ENCODE results near the gene CFAP45. TPM values are rescaled to one million over a fixed set of nuclear protein-coding genes. Genes with fewer than 3 reads are reported as not detected.
A peak's percentile ranks its signal among the peaks of the same experiment; 100 is the strongest.

Gene CFAP45
- total and polyA plus RNA-seq, 2 of the 8 experiments (the other 6 are each of a cell fraction or from before 2014, with no cell fraction given), result 0.05 TPM; not detected in 1

GRCh38 chr1:159851407-159851806 lies 48.6 kb downstream of the CFAP45 start:
- no peak overlapping the region for H2AFZ ChIP-seq (ENCODE audit: low read length)
- DNase-seq (ENCODE audit: low read depth in 1 of 2, low spot score in 2 of 2), result no peak
- H3K9ac ChIP-seq (replicated peaks in 1 of 4; ENCODE audit: extremely low read depth in 1 of 4, low read depth in 3 of 4, low read length in 3 of 4), result no peak overlapping the region
- H2BK5ac ChIP-seq (ENCODE audit: low read depth, low read length), result no peak overlapping the region
- no peak overlapping the region for H3K23ac ChIP-seq (ENCODE audit: insufficient read length)
- H3K4me1 ChIP-seq (replicated peaks in 1 of 4; ENCODE audit: control insufficient read depth in 3 of 4, insufficient read depth in 4 of 4, low read length in 3 of 4), result no peaks in the 10 kb centered on the region
- H3K79me1 ChIP-seq (ENCODE audit: low read depth, low read length), result no peaks in the 10 kb centered on the region
- no peak overlapping the region for H2BK12ac ChIP-seq (ENCODE audit: low read depth, low read length)
- H3K14ac ChIP-seq (ENCODE audit: insufficient read length), result no peak overlapping the region
- H3K9me3 ChIP-seq (ENCODE audit: insufficient read depth in 2 of 2, low read depth in 1 of 2, low read length in 1 of 2), result no peaks in the 10 kb centered on the region; a peak in 1 of 4 replicates
- H2BK20ac ChIP-seq (ENCODE audit: low read length), result no peak overlapping the region
- POLR2A ChIA-PET (ENCODE audit: partially characterized antibody), result interaction anchor here (1.3 kb wide), 1 partner anchor 20 kb away, joined by 3 read pairs; no protein-coding TSS in a partner anchor
- WGBS, 2 experiments (ENCODE audit: extremely low coverage in 1 of 2, insufficient coverage in 1 of 2, insufficient read length in 1 of 2, insufficient replicate concordance in 2 of 2, low coverage in 1 of 2, low lambda C conversion rate in 2 of 2, missing lambda C conversion rate in 1 of 2), result 75% methylated on average over 1 of the region's 1 CpG; no CpG with 5 or more reads in 1 of the 2 experiments
- no peak overlapping the region for H2BK15ac ChIP-seq (ENCODE audit: low read length)
- no peak overlapping the region for H3K4ac ChIP-seq (replicated peaks; ENCODE audit: insufficient read length, low read depth, low read length)
- peaks cover 0 to 2% of the 10 kb centered on the region in 2 experiments for H4K20me1 ChIP-seq (replicated peaks in 1 of 2; ENCODE audit: control insufficient read depth in 1 of 2, insufficient read depth in 2 of 2, low read length in 2 of 2)
- H3K18ac ChIP-seq (ENCODE audit: extremely low read depth, low read length), result no peak overlapping the region
- no peak overlapping the region for H4K91ac ChIP-seq (replicated peaks; ENCODE audit: insufficient read length, low read length)
- H3K79me2 ChIP-seq (ENCODE audit: control insufficient read depth in 1 of 2, insufficient read depth in 2 of 2, low read length in 2 of 2), result no peaks in the 10 kb centered on the region
- H3K36me3 ChIP-seq (ENCODE audit: control insufficient read depth in 2 of 4, insufficient read depth in 4 of 4, low read length in 3 of 4), result no peaks in the 10 kb centered on the region
- H2BK120ac ChIP-seq (replicated peaks; ENCODE audit: low read depth, low read length), result no peak overlapping the region
- peaks cover 10% of the 10 kb centered on the region; the same call in 1 of the 2 replicates for H3K23me2 ChIP-seq (ENCODE audit: low read depth, low read length)
- H4K8ac ChIP-seq (ENCODE audit: extremely low read depth, insufficient read depth, low read length), result no peak overlapping the region
- FAIRE-seq, result no peak
- no peak overlapping the region for H3K56ac ChIP-seq (replicated peaks; ENCODE audit: insufficient read length, low read depth, low read length)
- H3K4me2 ChIP-seq (ENCODE audit: insufficient read depth in 1 of 2, low read depth in 2 of 2, low read length in 2 of 2), result no peak overlapping the region
- H2AK5ac ChIP-seq (ENCODE audit: low read depth, low read length), result no peak overlapping the region
- no peak overlapping the region for H4K5ac ChIP-seq (ENCODE audit: insufficient read length, low read depth, low read length)
- CTCF ChIA-PET (ENCODE audit: partially characterized antibody), result interaction anchor here (0.7 to 8.4 kb wide), 23 partner anchors 10 to 180 kb away, joined by 3 to 107 read pairs (median 4); partner anchors contain the start of genes FCRL6, PIGM, SLAMF8 and VSIG8
- no peak overlapping the region for H3K27ac ChIP-seq (ENCODE audit: low read depth, low read length)
- no peak for TF ChIP-seq SP4 (IDR thresholded peaks at IDR 0.05; ENCODE audit: low read length)
- TF ChIP-seq, protein P1, sequence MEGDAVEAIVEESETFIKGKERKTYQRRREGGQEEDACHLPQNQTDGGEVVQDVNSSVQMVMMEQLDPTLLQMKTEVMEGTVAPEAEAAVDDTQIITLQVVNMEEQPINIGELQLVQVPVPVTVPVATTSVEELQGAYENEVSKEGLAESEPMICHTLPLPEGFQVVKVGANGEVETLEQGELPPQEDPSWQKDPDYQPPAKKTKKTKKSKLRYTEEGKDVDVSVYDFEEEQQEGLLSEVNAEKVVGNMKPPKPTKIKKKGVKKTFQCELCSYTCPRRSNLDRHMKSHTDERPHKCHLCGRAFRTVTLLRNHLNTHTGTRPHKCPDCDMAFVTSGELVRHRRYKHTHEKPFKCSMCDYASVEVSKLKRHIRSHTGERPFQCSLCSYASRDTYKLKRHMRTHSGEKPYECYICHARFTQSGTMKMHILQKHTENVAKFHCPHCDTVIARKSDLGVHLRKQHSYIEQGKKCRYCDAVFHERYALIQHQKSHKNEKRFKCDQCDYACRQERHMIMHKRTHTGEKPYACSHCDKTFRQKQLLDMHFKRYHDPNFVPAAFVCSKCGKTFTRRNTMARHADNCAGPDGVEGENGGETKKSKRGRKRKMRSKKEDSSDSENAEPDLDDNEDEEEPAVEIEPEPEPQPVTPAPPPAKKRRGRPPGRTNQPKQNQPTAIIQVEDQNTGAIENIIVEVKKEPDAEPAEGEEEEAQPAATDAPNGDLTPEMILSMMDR (IDR thresholded peaks at IDR 0.05; ENCODE audit: control extremely low read depth in 1 of 3, insufficient read depth in 1 of 3, low read depth in 1 of 3, low read length in 3 of 3), result peak in 2 of 3 experiments; percentile 5 to 51; a peak in 2 of 4 replicates
- TF ChIP-seq, protein P2, sequence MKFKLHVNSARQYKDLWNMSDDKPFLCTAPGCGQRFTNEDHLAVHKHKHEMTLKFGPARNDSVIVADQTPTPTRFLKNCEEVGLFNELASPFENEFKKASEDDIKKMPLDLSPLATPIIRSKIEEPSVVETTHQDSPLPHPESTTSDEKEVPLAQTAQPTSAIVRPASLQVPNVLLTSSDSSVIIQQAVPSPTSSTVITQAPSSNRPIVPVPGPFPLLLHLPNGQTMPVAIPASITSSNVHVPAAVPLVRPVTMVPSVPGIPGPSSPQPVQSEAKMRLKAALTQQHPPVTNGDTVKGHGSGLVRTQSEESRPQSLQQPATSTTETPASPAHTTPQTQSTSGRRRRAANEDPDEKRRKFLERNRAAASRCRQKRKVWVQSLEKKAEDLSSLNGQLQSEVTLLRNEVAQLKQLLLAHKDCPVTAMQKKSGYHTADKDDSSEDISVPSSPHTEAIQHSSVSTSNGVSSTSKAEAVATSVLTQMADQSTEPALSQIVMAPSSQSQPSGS (IDR thresholded peaks at IDR 0.05; ENCODE audit: low read length), result no peak
- no peak overlapping the region for H3K4me3 ChIP-seq (ENCODE audit: extremely low read depth in 1 of 4, insufficient read depth in 2 of 4, low read depth in 3 of 4, low read length in 4 of 4)
- H3K27me3 ChIP-seq (replicated peaks in 1 of 4; ENCODE audit: control insufficient read depth in 3 of 4, extremely low read depth in 1 of 4, insufficient read depth in 3 of 4, low read length in 3 of 4), result peaks cover 7 to 32% (median 24%) of the 10 kb centered on the region in 4 experiments

All from H1 (cell line).